ENCODE results near the gene ELOB. TPM values are rescaled to one million over a fixed set of nuclear protein-coding genes. Genes with fewer than 3 reads are reported as not detected.
A peak's percentile ranks its signal among the peaks of the same experiment; 100 is the strongest.

Gene ELOB
- total RNA-seq, 1 donor = 263 TPM

DNA sequence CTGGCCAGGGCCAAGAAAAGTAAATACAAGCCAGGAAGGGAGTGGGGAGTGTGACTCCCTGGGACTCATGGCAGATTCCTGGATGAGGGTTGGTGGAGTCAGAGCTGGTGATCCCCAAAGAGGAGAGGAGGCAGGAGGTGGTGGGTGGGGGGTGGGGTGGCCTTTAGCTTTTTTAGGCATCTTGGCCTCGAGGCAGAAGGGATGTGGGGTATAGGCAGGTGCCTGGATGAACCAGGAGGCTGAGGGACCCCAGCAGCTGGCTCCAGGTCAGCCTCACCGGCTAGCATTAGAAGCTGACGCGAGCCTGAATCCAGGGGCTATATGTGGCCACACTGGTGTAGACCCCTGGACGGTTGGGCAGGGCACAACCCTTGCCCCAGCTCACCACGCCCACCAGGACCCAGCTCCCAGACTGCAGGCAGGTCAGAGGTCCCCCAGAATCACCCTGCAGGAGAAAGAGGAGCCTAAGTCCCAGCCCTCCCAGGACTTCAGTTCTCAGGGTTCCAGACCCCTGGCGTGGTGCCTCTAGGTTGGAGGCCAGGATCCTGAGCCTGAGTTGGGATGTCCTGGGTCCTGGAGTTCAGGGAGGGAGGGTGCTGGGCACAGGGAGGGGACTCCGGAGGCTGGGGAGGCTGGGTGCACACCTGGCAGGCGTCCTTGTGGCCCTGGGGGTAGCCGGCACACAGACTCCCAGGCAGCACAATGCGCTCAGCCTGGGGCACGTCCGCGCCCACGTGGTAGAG lies 7.4 kb upstream of the ELOB start:
- no peak for DNase-seq (ENCODE audit: low read depth in 2 of 3, low spot score in 2 of 3)

DNA sequence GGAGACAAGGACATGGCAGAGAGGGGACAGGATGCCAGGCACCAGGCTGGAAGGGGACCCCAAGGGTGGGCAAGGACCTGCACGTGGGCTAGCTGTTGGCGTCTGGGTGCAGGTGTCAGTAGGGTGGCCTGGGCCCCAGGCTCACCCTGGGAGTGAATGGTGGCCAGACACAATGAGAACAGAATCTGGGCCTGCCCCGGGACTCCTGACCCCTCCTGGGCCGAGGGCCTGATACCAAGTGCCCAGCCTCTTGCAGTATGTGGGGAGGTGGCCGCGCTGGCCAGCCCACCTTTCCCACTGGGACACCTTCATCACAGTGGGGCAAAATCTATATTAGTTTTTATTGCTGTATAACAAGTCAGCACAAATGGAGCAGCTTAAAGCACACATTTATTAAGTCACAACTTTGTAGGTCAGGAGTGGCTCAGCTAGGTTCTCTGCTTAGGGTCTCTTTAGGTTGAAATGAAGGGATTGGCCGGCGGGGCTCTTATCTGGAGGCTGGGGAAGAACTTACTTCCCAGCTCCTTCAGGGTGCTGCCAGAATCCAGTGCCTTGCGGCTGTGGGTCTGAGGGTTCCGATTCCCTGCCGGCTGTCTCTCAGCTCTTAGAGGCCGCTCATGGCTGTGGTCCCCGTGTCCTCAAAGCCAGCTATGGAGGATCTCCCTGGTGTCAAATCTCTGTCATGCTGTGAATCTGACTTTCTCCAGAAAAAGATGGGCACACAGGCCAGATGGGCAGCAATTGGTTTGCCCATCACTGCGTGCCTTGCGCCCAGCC lies 6.7 kb upstream of the ELOB start:
- DNase-seq (ENCODE audit: low read depth in 2 of 3, low spot score in 2 of 3) = no peak

DNA sequence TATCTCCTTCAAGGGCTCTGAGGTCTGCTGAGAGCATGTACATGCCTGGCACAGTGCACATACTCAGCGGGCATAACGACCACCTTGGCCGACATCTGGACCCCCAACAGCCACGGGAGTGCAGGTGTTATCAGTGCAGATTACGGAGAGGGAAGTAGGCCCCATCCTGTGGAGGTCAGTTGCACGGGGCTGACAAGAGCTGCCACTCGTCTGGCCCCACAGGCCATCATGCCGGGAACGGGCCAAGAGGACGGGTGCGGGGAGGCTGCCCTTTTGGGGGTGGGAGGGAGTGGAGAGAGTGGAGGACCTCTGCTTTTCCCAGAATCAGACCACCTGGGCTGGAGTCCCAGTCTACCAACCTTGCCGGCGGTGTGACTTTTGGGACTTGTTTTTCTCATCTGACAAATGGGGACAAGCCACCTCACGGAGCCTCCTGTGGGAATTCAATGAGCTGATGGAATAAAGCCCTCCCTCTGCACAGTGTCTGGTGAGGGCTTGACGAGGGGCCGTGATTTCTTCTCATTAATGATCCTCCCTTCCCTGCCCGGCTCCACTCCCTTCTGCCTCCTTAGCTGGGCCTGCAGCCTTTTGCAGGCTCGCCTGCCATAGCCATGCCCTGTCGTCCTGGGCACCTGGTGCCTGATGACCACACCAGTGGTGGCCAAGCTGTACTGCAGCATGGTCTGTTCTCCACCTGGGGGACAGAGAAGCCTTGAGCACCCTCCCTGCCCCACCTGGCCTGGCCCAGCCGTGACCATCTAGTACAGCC lies 5.7 kb upstream of the ELOB start:
- DNase-seq (ENCODE audit: low read depth in 2 of 3, low spot score in 2 of 3) = no peak

DNA sequence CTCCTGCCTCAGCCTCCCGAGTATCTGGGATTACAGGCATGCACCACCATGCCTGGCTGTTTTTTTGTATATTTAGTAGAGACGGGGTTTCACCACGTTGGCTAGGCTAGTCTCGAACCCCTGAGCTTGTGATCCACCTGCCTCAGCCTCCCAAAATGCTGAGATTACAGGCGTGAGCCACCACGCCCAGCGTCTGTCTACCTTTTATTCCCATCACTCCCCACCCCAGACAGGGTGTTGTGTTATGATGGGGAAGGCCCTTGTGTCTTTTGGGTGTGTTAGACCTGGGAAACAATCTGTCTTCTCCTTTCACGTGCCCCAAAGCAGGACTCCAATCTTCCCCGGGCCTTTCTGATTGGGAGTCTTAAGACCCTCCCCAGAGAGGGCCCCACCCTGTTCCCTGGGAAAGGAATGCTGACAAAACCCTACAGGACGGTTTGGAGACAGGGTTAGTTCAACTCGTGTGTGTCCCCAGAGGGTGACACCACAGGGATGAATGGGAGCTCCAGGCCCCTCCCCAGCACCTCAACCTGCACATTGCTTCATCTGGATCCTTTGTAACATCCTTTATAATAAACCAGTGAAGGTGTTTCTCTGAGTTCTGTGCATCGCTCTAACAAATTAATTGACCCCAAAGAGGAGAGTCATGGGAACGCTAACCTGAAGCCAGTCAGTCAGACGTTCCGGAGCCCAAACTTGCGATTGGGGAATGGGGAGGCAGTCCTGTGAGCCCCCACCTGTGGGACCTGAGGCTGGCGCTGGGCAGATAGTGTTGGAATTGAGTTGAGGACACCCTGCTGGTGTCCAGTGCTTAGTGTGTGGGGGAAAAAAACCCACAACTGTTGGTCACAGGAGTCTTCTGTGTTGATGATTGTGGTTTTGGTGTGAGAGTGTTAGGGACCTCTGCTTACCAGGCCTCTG lies 3.2 kb upstream of the ELOB start:
- no peak for DNase-seq (ENCODE audit: low read depth in 2 of 3, low spot score in 2 of 3)

DNA sequence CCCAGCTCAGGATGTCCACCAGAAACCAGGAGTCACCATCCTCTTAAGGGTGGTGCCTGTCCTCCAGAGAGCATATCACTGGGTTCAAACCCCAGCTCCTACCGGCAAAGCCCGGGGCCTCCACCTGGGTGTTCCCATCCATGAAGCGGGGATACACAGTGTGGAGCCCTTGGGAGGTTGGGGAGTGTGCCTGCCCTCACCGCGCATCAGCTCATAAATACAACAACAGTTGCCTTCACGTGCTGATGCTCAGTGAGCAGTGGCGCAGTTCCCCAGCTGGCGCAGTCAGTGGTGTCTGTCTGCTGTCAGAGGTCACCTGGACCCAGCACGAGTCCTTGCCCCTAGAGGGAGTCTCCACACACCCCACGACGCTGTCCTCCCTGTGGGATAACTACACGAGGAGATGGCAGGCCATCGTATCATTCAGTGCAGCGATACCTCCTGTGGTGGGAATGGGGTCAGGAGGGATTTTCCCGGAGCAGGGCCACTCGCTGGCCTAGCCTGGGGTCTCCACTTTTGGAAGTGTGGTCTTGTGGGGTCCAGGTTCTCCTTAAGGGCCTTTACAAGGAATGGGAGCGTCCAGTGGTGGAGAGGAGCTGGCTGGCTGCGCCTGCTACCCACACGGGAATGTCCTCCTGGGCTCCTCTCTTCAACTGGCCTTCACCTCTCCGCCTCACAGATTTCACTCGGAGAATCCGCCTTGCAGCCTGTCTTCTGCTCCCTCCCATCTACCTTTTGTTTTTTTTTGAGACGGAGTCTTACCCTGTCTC lies 2.3 kb upstream of the ELOB start:
- no peak for DNase-seq (ENCODE audit: low read depth in 2 of 3, low spot score in 2 of 3)

DNA sequence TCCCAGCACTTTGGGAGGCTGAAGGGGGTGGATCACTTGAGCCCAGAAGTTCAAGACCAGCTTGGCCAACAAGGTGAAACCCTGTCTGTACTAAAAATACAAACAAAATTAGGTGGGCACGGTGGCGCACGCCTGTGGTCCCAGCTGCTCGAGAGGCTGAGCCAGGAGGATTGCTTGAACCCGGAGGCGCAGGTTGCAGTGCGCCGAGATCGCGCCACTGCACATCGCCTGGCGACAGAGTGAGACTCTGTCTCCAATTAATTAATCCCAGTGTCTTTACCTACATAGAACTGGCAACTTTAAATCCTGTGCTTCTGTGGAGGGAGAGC lies 1.5 kb upstream of the ELOB start:
- no peak for DNase-seq (ENCODE audit: low read depth in 2 of 3, low spot score in 2 of 3)

DNA sequence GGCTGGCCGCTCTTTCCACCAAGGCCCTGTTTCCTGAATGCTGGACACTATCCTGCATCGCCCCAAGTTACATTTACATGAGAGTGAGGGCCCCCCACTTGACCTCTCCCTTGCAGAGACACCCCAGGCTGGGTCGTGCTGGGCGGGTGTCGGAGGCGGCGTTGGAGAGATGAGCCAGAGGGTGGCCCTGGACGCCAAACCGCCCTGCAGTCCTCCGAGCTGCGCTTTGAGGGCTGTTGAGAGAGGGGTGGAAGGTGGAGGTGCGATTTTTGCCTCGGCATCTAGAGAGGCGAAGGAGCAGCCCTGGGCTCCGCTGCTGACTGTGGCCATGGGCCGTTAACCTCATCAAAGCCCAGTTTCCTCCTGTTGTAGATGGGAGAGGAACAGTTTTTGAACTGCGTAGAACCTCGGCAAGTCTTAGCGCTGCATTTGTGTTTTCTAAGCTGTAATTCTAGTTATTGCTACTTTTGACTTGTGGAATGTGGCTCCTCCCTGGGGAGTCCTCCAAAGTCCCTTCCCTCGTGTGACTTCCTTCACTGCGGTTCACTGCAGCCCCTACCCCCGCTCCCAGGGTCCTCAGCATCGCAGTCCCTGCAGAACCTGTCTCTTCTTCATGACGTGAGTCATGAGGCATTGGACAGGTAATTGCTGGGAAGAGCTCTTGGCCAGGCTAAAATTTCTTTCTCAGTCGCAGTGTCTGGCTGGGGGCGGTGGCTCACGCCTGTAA lies 986 bp upstream of the ELOB start:
- peak; percentile 35 to 37 (median 36) for DNase-seq (ENCODE audit: low read depth in 2 of 3, low spot score in 2 of 3)

DNA sequence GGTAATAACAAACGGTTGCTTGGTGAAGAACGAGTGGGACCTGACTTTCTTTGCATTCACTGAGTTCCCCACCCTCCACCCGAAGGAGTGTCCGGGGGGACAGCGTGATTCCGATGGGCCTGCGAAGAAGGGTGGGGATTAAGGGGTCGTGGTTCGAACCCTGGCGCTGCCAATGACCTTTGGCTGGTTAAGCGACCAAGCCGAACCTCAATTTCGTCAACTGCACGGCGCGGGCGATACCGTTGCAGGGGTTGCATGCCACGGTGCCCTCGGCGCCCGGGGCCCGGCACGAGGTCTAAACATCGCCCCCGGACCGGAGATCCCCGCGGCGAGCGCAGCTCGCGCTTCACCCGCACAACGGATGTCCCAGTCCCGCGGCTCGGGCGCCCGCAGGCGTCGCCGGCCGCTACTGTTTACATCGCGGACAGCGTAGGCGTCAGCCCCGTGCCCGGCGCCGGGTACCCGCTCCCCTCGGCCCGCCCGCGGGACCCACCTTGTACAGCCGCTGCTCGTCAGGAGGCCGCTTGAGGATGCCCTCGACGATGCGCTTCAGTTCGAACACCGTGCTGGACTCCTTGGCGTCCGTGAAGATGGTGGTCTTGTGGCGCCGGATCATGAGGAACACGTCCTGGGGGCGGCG lies 460 bp downstream of the ELOB start:
- DNase-seq (ENCODE audit: low read depth in 2 of 3, low spot score in 2 of 3) = no peak

DNA sequence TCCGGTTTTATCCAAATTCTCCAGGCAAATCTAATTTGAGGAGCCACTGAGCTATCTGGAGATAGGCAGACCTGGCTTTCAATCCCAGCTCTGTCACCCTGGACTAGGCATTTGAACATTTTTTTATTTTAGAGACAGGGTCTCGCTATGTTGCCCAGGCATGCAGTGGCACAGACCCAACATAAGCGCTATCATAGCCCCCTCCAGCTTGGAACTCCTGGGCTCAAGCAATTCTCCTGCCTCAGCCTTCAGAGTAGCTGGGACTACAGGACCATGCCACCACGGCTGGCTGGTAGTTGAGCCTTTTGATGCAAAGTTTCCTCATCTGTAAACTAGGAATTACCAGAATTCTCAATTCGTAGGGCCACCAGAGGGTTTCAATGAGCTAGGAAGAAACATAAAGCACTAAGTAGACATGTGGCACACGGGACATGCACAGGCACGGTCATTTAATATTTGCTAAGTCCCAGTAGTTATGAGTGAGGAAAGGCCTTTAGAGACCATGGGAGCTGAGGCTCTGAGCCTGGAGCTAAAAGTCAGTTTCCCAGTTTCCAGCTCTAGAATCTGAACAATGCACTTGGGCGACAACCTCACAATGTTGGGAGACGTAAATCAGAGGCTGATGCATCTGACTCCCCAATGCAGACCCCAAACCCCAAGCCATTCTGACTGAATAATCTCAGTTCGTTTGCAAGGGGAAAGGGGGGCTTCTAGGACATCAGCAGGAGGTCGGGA lies 1.1 kb downstream of the ELOB start:
- no peak for DNase-seq (ENCODE audit: low read depth in 2 of 3, low spot score in 2 of 3)

DNA sequence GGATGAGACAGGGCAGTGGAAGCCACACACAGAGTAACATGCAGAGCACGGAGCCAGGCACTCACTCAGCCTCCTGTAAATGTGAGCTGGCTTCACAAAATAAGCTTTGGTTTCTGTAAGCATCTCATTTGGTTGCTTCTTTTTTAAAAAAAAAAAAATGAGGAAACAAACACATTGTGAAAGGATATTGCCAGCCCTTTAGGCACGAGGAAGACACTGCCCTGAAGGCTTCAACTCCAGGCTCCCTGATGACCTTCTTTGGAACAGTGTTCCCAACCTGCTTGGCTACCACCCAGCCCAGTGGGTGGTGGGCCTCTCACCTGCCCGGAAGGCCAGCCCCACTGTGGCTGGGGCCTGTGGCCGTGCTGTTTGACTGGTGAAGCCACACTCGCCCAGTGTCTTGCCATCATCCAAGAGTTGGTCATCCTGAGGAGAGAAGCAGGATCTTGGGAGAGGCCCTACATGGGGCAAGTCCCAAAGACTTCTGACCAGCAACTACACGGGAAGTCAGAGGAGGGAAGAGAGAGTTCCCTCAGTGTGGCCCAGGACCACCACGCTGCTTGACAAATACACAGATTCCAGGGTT lies 1.9 kb downstream of the ELOB start:
- DNase-seq (ENCODE audit: low read depth in 2 of 3, low spot score in 2 of 3) = no peak

DNA sequence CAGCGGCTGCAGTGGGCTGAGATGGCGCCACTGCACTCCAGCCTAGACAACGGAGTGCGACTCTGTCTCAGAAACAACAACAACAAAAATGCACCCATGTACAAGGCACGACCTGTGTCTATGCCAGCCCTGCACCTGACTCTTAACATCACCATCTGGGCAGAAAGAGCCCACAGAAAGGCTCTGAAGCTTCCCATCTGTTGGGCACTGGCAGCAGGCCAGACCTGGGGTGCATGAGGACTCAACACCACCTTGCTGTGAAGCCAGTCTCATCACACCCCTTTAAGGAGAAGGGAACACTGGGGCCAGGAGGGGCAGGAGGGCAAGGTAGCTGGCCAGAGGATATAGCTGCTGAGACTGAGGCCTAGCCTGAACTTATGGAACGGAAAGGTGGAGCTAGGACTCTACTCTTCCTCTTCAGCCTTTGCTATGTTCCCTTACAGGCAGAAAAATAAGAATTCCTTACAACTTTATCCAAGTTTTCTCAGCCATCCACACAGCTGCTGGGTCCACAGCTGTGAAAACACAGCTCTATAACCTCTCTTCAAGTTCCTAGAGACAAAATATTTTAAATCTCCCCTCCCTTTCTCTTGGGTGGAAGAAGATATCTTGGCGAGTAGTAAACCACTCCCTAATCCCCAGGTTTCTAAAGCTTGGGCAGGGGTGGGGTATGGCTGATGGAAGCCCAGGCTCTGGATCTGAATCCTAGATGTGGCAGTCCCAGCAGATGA lies 2.8 kb downstream of the ELOB start:
- DNase-seq (ENCODE audit: low read depth in 2 of 3, low spot score in 2 of 3) = peak in 1 of 3 donors; percentile 21

DNA sequence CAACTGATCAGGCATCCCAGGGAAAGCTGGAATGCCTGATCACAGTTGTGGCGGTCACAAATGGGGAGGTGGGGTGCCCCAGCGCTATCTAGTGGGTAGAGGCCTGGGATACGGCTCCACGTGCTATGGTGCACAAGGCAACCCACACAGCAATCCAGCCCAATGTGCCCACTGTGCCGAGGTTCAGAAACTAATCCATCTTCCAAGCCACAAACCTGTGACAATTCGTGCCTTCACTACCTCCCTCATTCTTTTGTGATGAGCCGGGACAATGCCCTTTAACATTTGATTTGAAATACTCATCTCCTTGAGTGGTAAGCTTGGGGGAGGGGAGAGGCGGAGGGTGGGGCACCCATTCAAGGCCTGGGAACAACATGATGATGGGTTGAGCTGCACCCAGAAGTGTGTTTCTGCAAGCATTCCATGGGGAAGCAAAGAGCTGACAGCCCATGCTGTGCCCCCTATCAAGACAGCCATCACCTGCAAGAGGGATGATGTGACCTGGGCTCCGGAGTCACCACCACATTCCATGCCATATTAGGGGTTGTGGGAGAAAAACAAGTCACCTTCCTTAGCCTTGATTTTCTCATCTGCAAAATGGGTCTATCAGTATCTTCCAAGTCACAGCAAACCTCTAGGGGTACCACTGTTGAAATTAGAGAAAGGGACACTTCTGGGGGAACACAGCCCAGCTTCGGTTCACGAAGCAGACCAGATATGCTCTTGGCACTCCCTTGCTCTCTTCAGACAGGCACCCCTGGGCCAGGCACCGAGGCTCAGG lies 3.7 kb downstream of the ELOB start:
- no peak for DNase-seq (ENCODE audit: low read depth in 2 of 3, low spot score in 2 of 3)

DNA sequence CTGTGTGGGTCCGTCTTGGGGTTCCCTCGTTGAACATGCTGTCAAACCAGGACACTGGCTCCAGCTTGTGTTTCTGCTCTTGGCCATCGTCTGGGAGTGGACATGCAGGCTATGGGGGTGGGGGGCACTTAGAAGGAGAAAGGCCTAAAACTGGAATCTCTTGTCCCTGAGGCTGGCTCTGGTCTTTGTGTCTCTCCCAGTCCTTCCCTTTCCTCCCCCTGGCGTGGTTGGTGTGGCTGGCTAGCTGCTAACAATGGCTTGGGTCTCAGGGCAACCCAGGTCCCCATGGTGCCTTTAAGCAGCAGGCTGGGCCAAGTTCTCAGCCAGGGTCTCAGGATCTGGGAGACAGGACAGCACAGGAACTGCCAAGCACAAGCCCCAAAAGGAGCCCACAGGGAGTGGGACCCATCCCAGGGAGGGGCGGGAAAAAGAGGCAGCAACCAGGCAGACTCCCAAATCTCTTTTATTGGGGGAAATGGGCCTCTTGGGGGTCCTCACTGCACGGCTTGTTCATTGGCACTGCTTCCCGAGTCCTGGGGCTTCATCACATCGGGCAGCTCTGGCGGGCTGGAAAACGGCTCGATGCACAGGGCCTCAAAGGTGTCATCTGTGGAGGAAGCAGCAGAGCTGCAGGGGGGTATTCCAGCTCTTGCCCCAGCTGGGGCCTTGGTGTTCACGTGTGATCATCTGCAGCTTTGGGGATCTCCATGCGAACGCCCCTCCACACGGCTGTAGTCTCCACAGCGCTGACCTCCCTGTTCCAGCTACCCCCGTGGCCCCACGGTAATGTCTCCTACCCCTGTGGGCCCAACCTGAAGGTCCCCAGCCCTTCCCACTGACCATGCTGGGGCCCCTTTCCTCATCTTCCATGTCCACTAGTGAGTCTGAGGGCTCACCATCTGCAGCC lies 5.3 kb downstream of the ELOB start:
- DNase-seq (ENCODE audit: low read depth in 2 of 3, low spot score in 2 of 3) = no peak

DNA sequence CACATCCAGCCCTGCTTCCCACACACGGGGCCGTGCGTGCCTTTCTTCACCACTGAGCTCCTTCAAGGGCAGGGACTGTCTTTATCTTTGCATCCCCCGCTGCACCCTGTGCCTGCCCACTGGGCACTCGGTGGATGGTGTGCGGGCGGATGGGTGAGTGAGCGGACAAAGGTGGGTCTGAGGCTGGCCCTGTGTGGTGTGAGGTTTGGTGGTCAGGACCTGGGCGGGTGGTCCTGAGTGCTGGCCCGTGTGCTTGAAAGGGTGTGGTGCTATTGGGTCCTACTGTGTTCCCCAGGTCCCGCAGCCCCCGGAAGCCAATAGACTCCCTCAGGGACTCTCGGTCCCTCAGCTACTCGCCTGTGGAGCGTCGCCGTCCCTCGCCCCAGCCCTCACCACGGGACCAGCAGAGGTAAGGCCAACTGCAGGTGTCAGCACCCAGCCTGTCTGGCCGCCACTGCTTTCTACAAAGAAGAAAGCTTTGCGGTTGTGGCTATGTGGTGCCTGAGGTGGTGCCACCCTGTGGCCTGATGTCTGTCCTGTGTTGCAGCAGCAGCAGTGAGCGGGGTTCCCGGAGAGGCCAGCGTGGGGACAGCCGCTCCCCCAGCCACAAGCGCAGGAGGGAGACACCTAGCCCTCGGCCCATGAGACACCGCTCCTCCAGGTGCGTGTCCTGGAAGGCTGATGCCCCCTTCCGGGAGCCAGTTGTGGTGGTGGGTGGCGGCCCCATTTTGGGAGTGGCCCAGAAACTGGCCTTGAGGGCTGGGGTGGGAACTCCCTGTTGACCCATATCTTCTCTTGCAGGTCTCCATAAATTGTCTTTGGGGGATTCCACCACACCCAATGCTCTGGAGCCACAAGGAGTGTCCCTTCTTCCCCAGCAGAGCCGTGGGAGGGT lies 6.8 kb downstream of the ELOB start:
- DNase-seq (ENCODE audit: low read depth in 2 of 3, low spot score in 2 of 3) = peak in 1 of 3 donors; percentile 26
